ENCODE results near the gene ADD3.

Gene ADD3

GRCh38 chr10:110020265-110020664 lies 12.5 kb downstream of the ADD3 start:
- Histone ChIP-seq H2AFZ (ENCODE audit: low read length) (no peak overlapping the region), H3K27me3 (ENCODE audit: insufficient read depth, low read length, poor library complexity, severe bottlenecking) (no peaks in the 10 kb centered on the region), H3K36me3 (ENCODE audit: insufficient read depth, low read length) (no peaks in the 10 kb centered on the region), H3K4me3 (ENCODE audit: low read length, poor library complexity, severe bottlenecking) (no peak overlapping the region), H3K9me2 (replicated peaks; ENCODE audit: low read depth, low read length) (no peaks in the 10 kb centered on the region), H3K79me2 (ENCODE audit: insufficient read depth, low read length) (peaks cover 97% of the 10 kb centered on the region), H3K9me3 (ENCODE audit: insufficient read depth, low read depth, low read length) (no peaks in the 10 kb centered on the region), H3K4me2 (ENCODE audit: low read depth, low read length, poor library complexity, severe bottlenecking) (peak overlapping the region; percentile 30), H3K9ac (ENCODE audit: low read depth, low read length, poor library complexity, severe bottlenecking) (no peak overlapping the region), H3F3A (ENCODE audit: low read depth) (0 out of 2 replicates have a peak, but pooled peaks cover 5% of the 10 kb centered on the region), H4K20me1 (ENCODE audit: insufficient read depth, low read length, poor library complexity, severe bottlenecking) (peaks cover 66% of the 10 kb centered on the region), H3K4me1 (ENCODE audit: insufficient read depth, low read length, poor library complexity, severe bottlenecking) (peaks cover 54% of the 10 kb centered on the region)
- TF ChIP-seq CTCF (conservative IDR thresholded peaks at IDR 0.05; ENCODE audit: low read length) (no peak), EZH2phosphoT487 (IDR thresholded peaks at IDR 0.05; ENCODE audit: borderline replicate concordance) (no peak)

- Histone ChIP-seq H3K4me2 (ENCODE audit: low read depth, low read length, poor library complexity, severe bottlenecking) (no peak overlapping the region), H3K27me3 (ENCODE audit: insufficient read depth, low read length, poor library complexity, severe bottlenecking) (no peaks in the 10 kb centered on the region), H4K20me1 (ENCODE audit: insufficient read depth, low read length, poor library complexity, severe bottlenecking) (peaks cover 54% of the 10 kb centered on the region), H3F3A (ENCODE audit: low read depth) (0 out of 2 replicates have a peak, but pooled peaks cover 5% of the 10 kb centered on the region), H3K4me3 (ENCODE audit: low read length, poor library complexity, severe bottlenecking) (no peak overlapping the region), H3K4me1 (ENCODE audit: insufficient read depth, low read length, poor library complexity, severe bottlenecking) (peaks cover 39% of the 10 kb centered on the region), H3K9me2 (replicated peaks; ENCODE audit: low read depth, low read length) (no peaks in the 10 kb centered on the region), H3K36me3 (ENCODE audit: insufficient read depth, low read length) (no peaks in the 10 kb centered on the region), H2AFZ (ENCODE audit: low read length) (no peak overlapping the region), H3K79me2 (ENCODE audit: insufficient read depth, low read length) (peaks cover 97% of the 10 kb centered on the region), H3K9ac (ENCODE audit: low read depth, low read length, poor library complexity, severe bottlenecking) (no peak overlapping the region), H3K9me3 (ENCODE audit: insufficient read depth, low read depth, low read length) (no peaks in the 10 kb centered on the region)
- TF ChIP-seq CTCF (conservative IDR thresholded peaks at IDR 0.05; ENCODE audit: low read length) (no peak), EZH2phosphoT487 (IDR thresholded peaks at IDR 0.05; ENCODE audit: borderline replicate concordance) (no peak)
Measured at GRCh38 chr10:110022716-110023504, 15.1 kb downstream of the ADD3 start.

GRCh38 chr10:110023785-110024465 lies 16.1 kb downstream of the ADD3 start:
- H3K4me1 ChIP-seq (ENCODE audit: insufficient read depth, low read length, poor library complexity, severe bottlenecking) = peaks cover 39% of the 10 kb centered on the region
- no peak for TF ChIP-seq CTCF (conservative IDR thresholded peaks at IDR 0.05; ENCODE audit: low read length)
- TF ChIP-seq EZH2phosphoT487 (IDR thresholded peaks at IDR 0.05; ENCODE audit: borderline replicate concordance) = no peak
- no peak overlapping the region for H2AFZ ChIP-seq (ENCODE audit: low read length)
- no peaks in the 10 kb centered on the region for H3K9me3 ChIP-seq (ENCODE audit: insufficient read depth, low read depth, low read length)
- peak overlapping the region; percentile 35 for H3K4me2 ChIP-seq (ENCODE audit: low read depth, low read length, poor library complexity, severe bottlenecking)
- peaks cover 96% of the 10 kb centered on the region for H3K79me2 ChIP-seq (ENCODE audit: insufficient read depth, low read length)
- H3K36me3 ChIP-seq (ENCODE audit: insufficient read depth, low read length) = no peaks in the 10 kb centered on the region
- no peak overlapping the region for H3K9ac ChIP-seq (ENCODE audit: low read depth, low read length, poor library complexity, severe bottlenecking)
- H3F3A ChIP-seq (ENCODE audit: low read depth) = 0 out of 2 replicates have a peak, but pooled peaks cover 5% of the 10 kb centered on the region
- no peaks in the 10 kb centered on the region for H3K27me3 ChIP-seq (ENCODE audit: insufficient read depth, low read length, poor library complexity, severe bottlenecking)
- H4K20me1 ChIP-seq (ENCODE audit: insufficient read depth, low read length, poor library complexity, severe bottlenecking) = peaks cover 50% of the 10 kb centered on the region
- no peaks in the 10 kb centered on the region for H3K9me2 ChIP-seq (replicated peaks; ENCODE audit: low read depth, low read length)
- peak overlapping the region; percentile 9 for H3K4me3 ChIP-seq (ENCODE audit: low read length, poor library complexity, severe bottlenecking)
